Lung (tissue), 12 donors: ENCODE results near the gene DUS2. TPM values are rescaled to one million over a fixed set of nuclear protein-coding genes. Genes with fewer than 3 reads are reported as not detected.
"Not testable (repeated sequence)": the region's sequence is repeated elsewhere in the genome, so short reads cannot be mapped to it uniquely, and the experiment has no call there.

ENCODE experiments used
- ATAC-seq: fragments of 200-7000 bp; cut with Tn5 transposase; one replicate; pipeline ENCODE4 v1.9.1; 2020; ENCODE audit warnings: moderate number of reproducible peaks; ENCODE audit not compliant: insufficient read depth, low FRiP score
- DNase-seq, 3 donors: peaks; one replicate each; pipeline ENCODE4 v3.0.0-alpha.2; 2013 to 2017
- H3K27ac ChIP-seq, 2 donors: one replicate each; pipeline ENCODE4 v1.5.1; 2013; ENCODE audit warnings: mild to moderate bottlenecking in 2 of 2, moderate library complexity in 2 of 2, control low read depth in 1 of 2, inconsistent platforms in 1 of 2, low read depth in 1 of 2, low read length in 1 of 2
- H3K27me3 ChIP-seq, 3 donors: one replicate each; pipeline ENCODE4 v1.5.1; 2013; ENCODE audit warnings: low read length in 2 of 3; ENCODE audit not compliant: control insufficient read depth in 3 of 3, insufficient read depth in 3 of 3
- H3K36me3 ChIP-seq, 4 donors: one replicate each; pipeline ENCODE4 v1.5.1; 2013; ENCODE audit warnings: low read length in 4 of 4, mild to moderate bottlenecking in 1 of 4, moderate library complexity in 1 of 4; ENCODE audit not compliant: control insufficient read depth in 4 of 4, insufficient read depth in 4 of 4
- H3K4me1 ChIP-seq, 5 donors: one replicate each; pipeline ENCODE4 v1.5.1; 2013; ENCODE audit warnings: low read length in 5 of 5, mild to moderate bottlenecking in 2 of 5, moderate library complexity in 1 of 5; ENCODE audit not compliant: control insufficient read depth in 5 of 5, insufficient read depth in 5 of 5
- H3K4me3 ChIP-seq: one replicate; pipeline ENCODE4 v1.5.1; 2013; ENCODE audit warnings: mild to moderate bottlenecking, control low read depth, moderate library complexity
- H3K9ac ChIP-seq, 2 donors: one replicate each; pipeline ENCODE4 v1.5.1; 2013; ENCODE audit warnings: low read length in 2 of 2, control low read depth in 1 of 2; ENCODE audit not compliant: insufficient read depth in 1 of 2
- H3K9me3 ChIP-seq, 4 donors: one replicate each; pipeline ENCODE4 v1.5.1; 2013; ENCODE audit warnings: low read length in 3 of 4, mild to moderate bottlenecking in 1 of 4, moderate library complexity in 1 of 4; ENCODE audit not compliant: control insufficient read depth in 4 of 4, insufficient read depth in 3 of 4
- CTCF ChIP-seq: IDR thresholded peaks from 2 replicates; pipeline ENCODE4 v1.5.1; 2012; ENCODE audit warnings: mild to moderate bottlenecking; ENCODE audit errors: control extremely low read depth, extremely low read depth
- WGBS, 2 donors: extraction: QIAGEN DNeasy Blood & Tissue Kit; methylation state at CpG; one replicate each; pipeline ENCODE4 v1.1.7; 2013; 5-methylcytosine and 5-hydroxymethylcytosine counted together
- polyA plus RNA-seq, 2 donors: library from polyadenylated mRNA; stranded (reverse); fragments of 200-250 nt; gene quantifications; one replicate each; pipeline ENCODE4 v1.2.1, GENCODE V29; 2013
- total RNA-seq, 2 donors: library from RNA; depleted of rRNA in 1 of 2; stranded (reverse); fragments of >200 nt in 1 of 2; gene quantifications; one replicate each; pipeline ENCODE4 v1.2.1, GENCODE V29; 2014 to 2021
- donor health status: control.
- donor health status: control.
- donor health status: Bipolar disorder and iron deficiency.
- donor health status: healthy.
- donor health status: DM: yes; HTN: yes; CAD: no.

The DUS2 gene
- total and polyA plus RNA-seq, 4 donors, result 8.1 to 17.1 (median 13.7) TPM

DNA sequence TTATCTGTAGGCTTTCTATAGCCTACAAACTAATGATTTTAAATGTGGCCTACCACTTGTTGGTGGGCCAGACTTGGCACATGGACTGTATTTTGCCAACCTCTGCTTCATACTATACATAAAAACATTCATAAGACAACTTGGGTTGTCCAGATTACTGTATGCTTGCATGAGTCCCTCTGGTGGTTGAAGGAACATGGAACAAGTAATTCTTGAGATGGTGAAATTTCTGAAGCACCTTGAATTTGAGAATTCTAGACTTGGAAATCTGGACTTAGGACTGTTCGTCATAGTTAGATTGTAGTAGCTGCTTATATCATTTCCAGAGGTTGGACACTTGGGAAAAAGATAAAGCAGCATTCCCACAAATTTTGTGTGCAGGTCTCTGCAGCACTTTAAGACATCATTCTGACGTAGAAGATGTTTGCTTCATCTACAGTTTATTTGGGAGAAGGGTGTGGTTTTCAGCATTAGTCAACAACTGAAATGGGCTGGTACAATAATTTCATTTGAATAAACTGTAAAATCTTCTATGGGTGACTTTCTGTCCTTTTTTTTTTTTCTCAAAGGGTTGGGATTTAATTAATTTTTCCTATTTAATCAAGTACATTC lies 93.3 kb downstream of the DUS2 start:
- WGBS, 2 donors, result 62 to 66% methylated on average over 2 of the region's 2 CpGs
- DNase-seq, result peak in 1 of 3 donors; percentile 18

DNA sequence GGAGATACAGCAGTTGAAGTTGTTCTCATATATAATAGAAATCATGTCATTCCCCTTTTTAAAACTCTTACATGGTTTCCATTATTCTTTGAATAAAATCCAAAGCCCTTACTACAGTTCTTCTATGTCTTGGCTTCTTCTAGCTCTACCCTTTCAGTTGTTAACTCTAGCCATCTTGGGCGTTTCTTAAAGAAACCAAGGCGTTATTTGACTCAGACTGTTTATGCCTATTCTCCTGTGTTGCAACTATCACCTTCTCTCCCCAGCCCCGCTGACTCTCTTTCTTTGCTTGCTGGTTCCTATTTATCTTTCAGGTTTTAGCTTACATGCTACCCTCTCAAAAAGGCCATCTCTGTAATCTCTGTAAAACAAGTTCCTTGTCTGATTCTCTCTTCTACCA lies 94.8 kb downstream of the DUS2 start:
- Histone ChIP-seq H3K27ac (no peak overlapping the region), H3K36me3 (peaks cover 0 to 5% (median 1%) of the 10 kb centered on the region in 4 donors), H3K9me3 (peaks cover 0 to 2% (median 0%) of the 10 kb centered on the region in 4 donors), H3K4me1 (peaks cover 0 to 6% (median 0%) of the 10 kb centered on the region in 5 donors), H3K27me3 (no peaks in the 10 kb centered on the region), H3K4me3 (no peak overlapping the region), H3K9ac (no peak overlapping the region)
- WGBS, 2 donors, result 71 to 78% methylated on average over 3 of the region's 3 CpGs
- DNase-seq (no peak), ATAC-seq (no peak)
- no peak for TF ChIP-seq CTCF

More for the DNA sequence above, 93.3 kb downstream of the DUS2 start:
- Histone ChIP-seq H3K27ac (no peak overlapping the region), H3K9ac (no peak overlapping the region), H3K4me3 (no peak overlapping the region), H3K4me1 (peaks cover 0 to 6% (median 0%) of the 10 kb centered on the region in 5 donors), H3K9me3 (peaks cover 0 to 2% (median 0%) of the 10 kb centered on the region in 4 donors), H3K27me3 (no peaks in the 10 kb centered on the region), H3K36me3 (peaks cover 0 to 2% (median 0%) of the 10 kb centered on the region in 4 donors)
- ATAC-seq, result no peak
- TF ChIP-seq CTCF, result peak; percentile 17

GRCh38 chr16:68118954-68119353 lies 95.9 kb downstream of the DUS2 start:
- H3K27me3 ChIP-seq, H3K9ac ChIP-seq, H3K27ac ChIP-seq, H3K36me3 ChIP-seq, H3K4me3 ChIP-seq, H3K4me1 ChIP-seq, ATAC-seq, H3K9me3 ChIP-seq, DNase-seq: not testable (repeated sequence)
- WGBS, 2 donors, result 92 to 95% methylated on average over 13 of the region's 13 CpGs

DNA sequence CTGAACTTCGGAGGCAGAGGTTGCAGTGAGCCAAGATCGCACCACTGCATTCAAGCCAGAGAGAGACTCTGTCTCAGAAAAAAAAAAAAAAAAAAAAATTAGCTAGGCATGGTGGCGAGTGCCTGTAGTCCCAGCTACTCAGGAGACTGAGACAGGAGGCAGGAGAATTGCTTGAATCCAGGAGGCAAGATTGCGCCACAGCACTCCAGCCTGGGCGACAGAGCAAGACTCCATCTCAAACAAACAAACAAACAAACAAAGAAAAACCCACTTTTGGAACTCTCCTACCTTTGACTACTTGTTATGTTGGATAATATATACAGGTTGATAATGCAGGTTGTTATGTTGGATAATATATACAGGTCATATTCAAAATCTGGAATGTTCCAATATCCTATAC lies 97.4 kb downstream of the DUS2 start:
- not testable (repeated sequence) for ATAC-seq, H3K9me3 ChIP-seq, H3K9ac ChIP-seq, H3K4me3 ChIP-seq, DNase-seq, H3K27me3 ChIP-seq, H3K27ac ChIP-seq, H3K36me3 ChIP-seq, H3K4me1 ChIP-seq
- 86 to 88% methylated on average over 5 of the region's 5 CpGs for WGBS, 2 donors
